ENCODE results near the gene CDC42EP5. TPM values are rescaled to one million over a fixed set of nuclear protein-coding genes. Genes with fewer than 3 reads are reported as not detected.
"Not testable (repeated sequence)": the region's sequence is repeated elsewhere in the genome, so short reads cannot be mapped to it uniquely, and the experiment has no call there.

Gene CDC42EP5
- total RNA-seq (not detected), polyA plus RNA-seq (not detected)

- ATAC-seq (ENCODE audit: low read depth in 2 of 2): no peak
- H3K27me3 Mint-ChIP-seq: peaks cover 56% of the 10 kb centered on the region
- Histone ChIP-seq H3K36me3 (ENCODE audit: control insufficient read depth, insufficient read depth, low read length) (no peaks in the 10 kb centered on the region), H3K4me3 (ENCODE audit: low read depth, low read length) (no peak within 1 kb of the TSS), H3K4me1 (ENCODE audit: control insufficient read depth, insufficient read depth, low read length, poor library complexity, severe bottlenecking) (peaks cover 9% of the 10 kb centered on the region), H3K9me3 (ENCODE audit: control insufficient read depth in 2 of 2, low read length in 2 of 2) (no peaks in the 10 kb centered on the region), H3K27ac (ENCODE audit: insufficient read depth, low read length, poor library complexity, severe bottlenecking) (no peak within 1 kb of the TSS), H3K27me3 (ENCODE audit: control insufficient read depth, insufficient read depth, low read length) (peaks cover 12% of the 10 kb centered on the region)
- DNase-seq: no peak
- no peak within 1 kb of the TSS for H3K4me3 Mint-ChIP-seq
- H3K9me3 Mint-ChIP-seq: no peaks in the 10 kb centered on the region
- peak within 1 kb of the TSS in 1 of 3 donors; percentile 84 for H3K27ac Mint-ChIP-seq
- no peaks in the 10 kb centered on the region for H3K36me3 Mint-ChIP-seq
- peaks cover 0 to 20% (median 8%) of the 10 kb centered on the region in 4 donors for H3K4me1 Mint-ChIP-seq
Measured at GRCh38 chr19:54473071-54473891, at the start of gene CDC42EP5. CDC42EP5 (minus strand) TSS chr19:54473296; CDS start chr19:54465547, 7,749 bp downstream.

- H3K36me3 Mint-ChIP-seq: no peaks in the 10 kb centered on the region
- ATAC-seq (ENCODE audit: low read depth in 2 of 2) (no peak), DNase-seq (no peak)
- peak overlapping the region in 1 of 4 donors; percentile 69 for H3K4me3 Mint-ChIP-seq
- no peak overlapping the region for H3K27ac ChIP-seq (ENCODE audit: insufficient read depth, low read length, poor library complexity, severe bottlenecking)
- H3K4me1 Mint-ChIP-seq: peaks cover 12 to 40% (median 23%) of the 10 kb centered on the region in 4 donors
- no peaks in the 10 kb centered on the region for H3K36me3 ChIP-seq (ENCODE audit: control insufficient read depth, insufficient read depth, low read length)
- peaks cover 12% of the 10 kb centered on the region for H3K4me1 ChIP-seq (ENCODE audit: control insufficient read depth, insufficient read depth, low read length, poor library complexity, severe bottlenecking)
- no peak overlapping the region for H3K4me3 ChIP-seq (ENCODE audit: low read depth, low read length)
- peaks cover 0 to 2% (median 0%) of the 10 kb centered on the region in 7 donors for H3K9me3 Mint-ChIP-seq
- no peak overlapping the region for H3K27ac Mint-ChIP-seq
- H3K27me3 ChIP-seq (ENCODE audit: control insufficient read depth, insufficient read depth, low read length): no peaks in the 10 kb centered on the region
- H3K27me3 Mint-ChIP-seq: peaks cover 18% of the 10 kb centered on the region
- no peaks in the 10 kb centered on the region for H3K9me3 ChIP-seq (ENCODE audit: control insufficient read depth in 2 of 2, low read length in 2 of 2)
Measured at GRCh38 chr19:54521860-54522513, 48.9 kb upstream of the CDC42EP5 start.

GRCh38 chr19:54521022-54521859, 48.1 kb upstream of the CDC42EP5 start:
- Mint-ChIP-seq H3K27ac (no peak overlapping the region), H3K27me3 (peaks cover 18% of the 10 kb centered on the region), H3K4me1 (peaks cover 12 to 40% (median 23%) of the 10 kb centered on the region in 4 donors), H3K36me3 (no peaks in the 10 kb centered on the region), H3K9me3 (peaks cover 0 to 2% (median 0%) of the 10 kb centered on the region in 7 donors), H3K4me3 (peak overlapping the region; percentile 3 to 56 (median 40))
- H3K27ac ChIP-seq (ENCODE audit: insufficient read depth, low read length, poor library complexity, severe bottlenecking): no peak overlapping the region
- H3K4me3 ChIP-seq (ENCODE audit: low read depth, low read length): no peak overlapping the region
- H3K36me3 ChIP-seq (ENCODE audit: control insufficient read depth, insufficient read depth, low read length): no peaks in the 10 kb centered on the region
- ATAC-seq (ENCODE audit: low read depth in 2 of 2): no peak
- H3K4me1 ChIP-seq (ENCODE audit: control insufficient read depth, insufficient read depth, low read length, poor library complexity, severe bottlenecking): peaks cover 12% of the 10 kb centered on the region
- DNase-seq: no peak
- H3K9me3 ChIP-seq (ENCODE audit: control insufficient read depth in 2 of 2, low read length in 2 of 2): no peaks in the 10 kb centered on the region
- no peaks in the 10 kb centered on the region for H3K27me3 ChIP-seq (ENCODE audit: control insufficient read depth, insufficient read depth, low read length)

- peak in 1 of 2 donors; percentile 67 for ATAC-seq (ENCODE audit: low read depth in 2 of 2)
- DNase-seq: peak in 1 of 3 donors; percentile 48
Measured at GRCh38 chr19:54518844-54519243, 45.7 kb upstream of the CDC42EP5 start.

GRCh38 chr19:54517483-54517882, 44.4 kb upstream of the CDC42EP5 start:
- ATAC-seq (ENCODE audit: low read depth in 2 of 2): no peak
- H3K4me3 Mint-ChIP-seq: no peak overlapping the region
- H3K27me3 ChIP-seq (ENCODE audit: control insufficient read depth, insufficient read depth, low read length): no peaks in the 10 kb centered on the region
- DNase-seq: peak; percentile 16 to 52 (median 47)
- peaks cover 9% of the 10 kb centered on the region for H3K27me3 Mint-ChIP-seq
- no peaks in the 10 kb centered on the region for H3K9me3 ChIP-seq (ENCODE audit: control insufficient read depth in 2 of 2, low read length in 2 of 2)
- H3K4me3 ChIP-seq (ENCODE audit: low read depth, low read length): no peak overlapping the region
- H3K4me1 ChIP-seq (ENCODE audit: control insufficient read depth, insufficient read depth, low read length, poor library complexity, severe bottlenecking): peaks cover 12% of the 10 kb centered on the region
- H3K4me1 Mint-ChIP-seq: peaks cover 8 to 29% (median 22%) of the 10 kb centered on the region in 4 donors
- H3K36me3 Mint-ChIP-seq: no peaks in the 10 kb centered on the region
- H3K27ac Mint-ChIP-seq: no peak overlapping the region
- H3K36me3 ChIP-seq (ENCODE audit: control insufficient read depth, insufficient read depth, low read length): no peaks in the 10 kb centered on the region
- H3K27ac ChIP-seq (ENCODE audit: insufficient read depth, low read length, poor library complexity, severe bottlenecking): no peak overlapping the region
- peaks cover 0 to 2% (median 0%) of the 10 kb centered on the region in 7 donors for H3K9me3 Mint-ChIP-seq

More at GRCh38 chr19:54518844-54519243, 45.7 kb upstream of the CDC42EP5 start:
- Mint-ChIP-seq H3K4me3 (no peak overlapping the region), H3K27me3 (peaks cover 9% of the 10 kb centered on the region), H3K4me1 (peaks cover 12 to 40% (median 23%) of the 10 kb centered on the region in 4 donors), H3K9me3 (peaks cover 0 to 2% (median 0%) of the 10 kb centered on the region in 7 donors), H3K36me3 (no peaks in the 10 kb centered on the region), H3K27ac (peak overlapping the region in 1 of 3 donors; percentile 5)
- H3K9me3 ChIP-seq (ENCODE audit: control insufficient read depth in 2 of 2, low read length in 2 of 2): no peaks in the 10 kb centered on the region
- no peak overlapping the region for H3K4me3 ChIP-seq (ENCODE audit: low read depth, low read length)
- no peaks in the 10 kb centered on the region for H3K27me3 ChIP-seq (ENCODE audit: control insufficient read depth, insufficient read depth, low read length)
- no peaks in the 10 kb centered on the region for H3K36me3 ChIP-seq (ENCODE audit: control insufficient read depth, insufficient read depth, low read length)
- H3K27ac ChIP-seq (ENCODE audit: insufficient read depth, low read length, poor library complexity, severe bottlenecking): no peak overlapping the region
- peaks cover 12% of the 10 kb centered on the region for H3K4me1 ChIP-seq (ENCODE audit: control insufficient read depth, insufficient read depth, low read length, poor library complexity, severe bottlenecking)

- H3K9me3 Mint-ChIP-seq: peaks cover 0 to 2% (median 0%) of the 10 kb centered on the region in 7 donors
- peak overlapping the region in 1 of 3 donors; percentile 52 for H3K27ac Mint-ChIP-seq
- Histone ChIP-seq H3K4me1 (ENCODE audit: control insufficient read depth, insufficient read depth, low read length, poor library complexity, severe bottlenecking) (no peaks in the 10 kb centered on the region), H3K27me3 (ENCODE audit: control insufficient read depth, insufficient read depth, low read length) (no peaks in the 10 kb centered on the region), H3K27ac (ENCODE audit: insufficient read depth, low read length, poor library complexity, severe bottlenecking) (no peak overlapping the region), H3K36me3 (ENCODE audit: control insufficient read depth, insufficient read depth, low read length) (no peaks in the 10 kb centered on the region), H3K4me3 (ENCODE audit: low read depth, low read length) (no peak overlapping the region), H3K9me3 (ENCODE audit: control insufficient read depth in 2 of 2, low read length in 2 of 2) (no peaks in the 10 kb centered on the region)
- no peak for ATAC-seq (ENCODE audit: low read depth in 2 of 2)
- H3K4me1 Mint-ChIP-seq: peaks cover 4 to 9% (median 7%) of the 10 kb centered on the region in 4 donors
- H3K36me3 Mint-ChIP-seq: no peaks in the 10 kb centered on the region
- DNase-seq: no peak
- H3K4me3 Mint-ChIP-seq: no peak overlapping the region
- peaks cover 9% of the 10 kb centered on the region for H3K27me3 Mint-ChIP-seq
Measured at GRCh38 chr19:54515156-54515555, 42.1 kb upstream of the CDC42EP5 start.

- not testable (repeated sequence) for H3K4me3 ChIP-seq (ENCODE audit: low read depth, low read length); H3K27ac ChIP-seq (ENCODE audit: insufficient read depth, low read length, poor library complexity, severe bottlenecking); H3K36me3 ChIP-seq (ENCODE audit: control insufficient read depth, insufficient read depth, low read length); H3K27me3 Mint-ChIP-seq; H3K27me3 ChIP-seq (ENCODE audit: control insufficient read depth, insufficient read depth, low read length); H3K9me3 ChIP-seq (ENCODE audit: control insufficient read depth in 2 of 2, low read length in 2 of 2); H3K4me3 Mint-ChIP-seq; H3K9me3 Mint-ChIP-seq; H3K36me3 Mint-ChIP-seq; H3K27ac Mint-ChIP-seq
- DNase-seq (peak in 1 of 3 donors; percentile 41), ATAC-seq (ENCODE audit: low read depth in 2 of 2) (peak; percentile 69 to 85)
- H3K4me1 ChIP-seq (ENCODE audit: control insufficient read depth, insufficient read depth, low read length, poor library complexity, severe bottlenecking): peaks cover 28% of the 10 kb centered on the region
- H3K4me1 Mint-ChIP-seq: peaks cover 6 to 45% (median 20%) of the 10 kb centered on the region in 4 donors
Measured at GRCh38 chr19:54509200-54509940, 36.3 kb upstream of the CDC42EP5 start.
